GM12872 (cell line): ENCODE results near the gene CCDC122.

Source experiments
- CTCF ChIP-seq: IDR thresholded peaks from 3 replicates; pipeline ENCODE4 v1.5.1; 2011; ENCODE audit warnings: low read depth, mild to moderate bottlenecking, low read length, moderate library complexity; ENCODE audit not compliant: insufficient read depth

Gene CCDC122

GRCh38 chr13:43848001-43848649, 31.4 kb downstream of the CCDC122 start:
- TF ChIP-seq CTCF = no peak

DNA sequence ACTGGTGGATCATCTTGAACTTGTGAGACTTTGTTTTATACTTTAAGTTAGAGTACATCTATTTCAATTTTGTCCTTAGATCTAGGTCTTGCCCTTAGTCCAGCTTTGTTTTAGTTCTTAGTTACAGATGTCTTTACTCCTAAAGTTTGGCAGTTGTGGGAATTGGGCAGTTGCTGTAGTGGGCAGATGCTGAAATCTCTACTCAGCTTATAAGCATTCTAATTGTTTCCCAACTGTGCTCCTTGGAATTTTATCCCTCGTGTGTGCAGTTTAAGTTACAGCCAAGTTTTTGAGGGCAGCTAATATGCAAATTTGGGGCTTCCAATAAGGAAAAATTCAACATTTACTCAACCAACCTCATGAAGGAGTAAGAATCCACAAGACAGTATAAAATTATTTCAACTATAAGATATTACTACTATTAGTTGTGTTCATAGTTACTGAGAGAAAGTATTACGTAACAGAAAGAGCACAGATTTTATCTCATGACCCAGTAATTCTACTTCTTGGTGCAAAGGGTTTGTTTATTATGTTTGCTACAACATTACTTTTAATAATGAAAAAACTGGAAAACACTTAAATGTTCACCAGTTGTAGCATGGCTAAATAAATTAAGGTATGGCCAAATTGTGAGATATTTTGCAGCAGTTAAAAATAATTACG, 32.9 kb downstream of the CCDC122 start:
- no peak for TF ChIP-seq CTCF

DNA sequence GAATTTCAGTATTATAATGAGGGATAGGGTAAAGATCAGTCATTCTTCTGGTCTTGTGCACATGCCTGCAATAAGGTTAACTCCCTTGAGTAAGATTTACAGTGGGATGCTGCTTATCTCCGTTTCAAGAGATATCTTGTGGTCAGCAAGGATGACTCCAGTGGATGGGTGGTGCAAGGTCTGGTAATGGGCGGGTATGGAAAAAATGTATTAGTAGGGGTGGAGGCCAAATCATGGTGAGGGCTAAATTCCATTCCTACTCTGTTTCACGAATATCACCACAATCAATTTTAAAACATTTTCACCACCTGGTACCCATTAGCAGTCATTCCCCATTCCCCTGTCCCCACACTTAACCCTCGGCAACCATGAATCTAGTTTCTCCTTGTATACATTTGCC, 40.6 kb downstream of the CCDC122 start:
- TF ChIP-seq CTCF = no peak

- no peak for TF ChIP-seq CTCF
Measured at GRCh38 chr13:43835701-43836100, 43.8 kb downstream of the CCDC122 start.

GRCh38 chr13:43831088-43831487, 48.5 kb downstream of the CCDC122 start:
- TF ChIP-seq CTCF = no peak

DNA sequence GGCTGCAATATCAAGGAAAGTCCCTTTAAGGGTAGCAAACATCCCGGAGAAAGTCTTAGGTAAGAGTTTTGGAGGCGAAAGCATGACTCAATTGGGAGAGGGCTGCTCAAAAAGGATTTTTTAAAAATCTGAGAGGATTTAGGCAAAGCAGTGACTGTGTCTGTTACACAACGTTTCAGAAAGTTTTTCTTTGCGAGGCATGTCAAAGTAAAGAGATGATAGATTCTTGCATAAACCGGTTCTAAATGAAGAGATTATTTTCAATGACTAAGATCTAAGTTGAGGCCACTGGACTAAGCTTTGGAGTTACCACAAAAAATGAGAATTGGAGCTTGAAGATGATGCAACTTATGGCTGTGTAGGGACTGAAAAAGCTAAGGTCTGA, 49.1 kb downstream of the CCDC122 start:
- no peak for TF ChIP-seq CTCF

- TF ChIP-seq CTCF = no peak
Measured at GRCh38 chr13:43822969-43823368, 56.6 kb downstream of the CCDC122 start.
